Mesenteric fat pad (tissue), 1 donor: ENCODE data around the gene SLC22A12. TPM values are rescaled to one million over a fixed set of nuclear protein-coding genes. Genes with fewer than 3 reads are reported as not detected.
"Not testable (repeated sequence)": the region's sequence is repeated elsewhere in the genome, so short reads cannot be mapped to it uniquely, and the experiment has no call there.

Source experiments
- DNase-seq: peaks from one replicate; pipeline ENCODE4 v3.0.0-alpha.2; 2020; ENCODE audit warnings: low spot score
- total RNA-seq: library from RNA; stranded (reverse); fragmentation: NEBNext Ultra II Directional; extraction: Animal tissue kit (Norgen Biotek cat#: 25700); gene quantifications from one replicate; pipeline ENCODE4 v1.2.1, GENCODE V29; 2021
- donor health status: DM: yes; HTN: yes; CAD: no.

SLC22A12 gene
- total RNA-seq, 1 donor from 2014 or later = 0.29 TPM

DNA sequence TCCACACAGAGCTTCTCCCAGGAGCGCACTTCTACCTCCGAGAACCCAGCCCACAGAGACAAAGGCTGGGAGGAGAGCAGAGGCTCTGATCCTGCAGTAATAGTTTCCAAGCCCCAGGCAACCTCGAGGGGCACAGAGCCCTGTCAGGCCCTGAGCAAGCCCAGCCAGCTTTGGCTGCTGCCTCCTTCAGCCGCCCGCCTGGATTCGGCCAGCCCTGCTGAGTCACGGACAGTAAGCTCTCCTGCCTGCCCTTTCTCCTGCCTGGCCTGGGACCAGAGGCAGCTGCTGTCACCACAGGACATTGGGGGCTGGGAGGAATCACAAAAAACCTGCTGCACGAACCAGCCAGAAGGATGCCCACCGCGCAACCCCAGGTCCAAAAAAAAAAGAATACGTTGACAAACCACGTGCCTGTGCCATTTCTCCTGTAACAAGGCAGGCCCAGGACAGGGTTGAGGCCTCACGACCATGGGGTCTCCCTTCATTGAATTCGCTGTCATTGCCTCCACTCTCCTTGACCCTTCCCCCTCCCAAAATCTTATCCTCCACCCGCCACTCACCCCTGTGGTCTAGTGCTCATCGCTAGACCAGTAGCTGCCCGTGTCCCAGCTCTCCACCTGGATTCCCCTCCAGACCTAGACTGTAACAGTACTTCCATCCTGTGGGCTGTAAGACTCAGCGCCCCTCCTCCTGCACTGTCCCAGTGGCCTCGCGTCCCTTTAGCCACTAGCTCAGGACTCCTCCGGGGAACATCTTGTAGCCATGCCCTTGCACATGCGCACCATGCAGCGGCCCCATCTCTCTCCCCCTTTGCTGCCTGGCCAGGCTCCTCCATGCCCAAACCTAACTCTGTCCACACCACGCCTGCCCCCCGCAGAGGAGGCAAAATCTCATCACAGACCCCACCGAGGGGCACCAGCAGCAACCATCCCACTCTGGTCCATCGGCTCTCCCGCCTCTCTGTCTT is 7.4 kb upstream of the SLC22A12 start:
- DNase-seq = no peak

GRCh38 chr11:64585150-64585549 is 5.9 kb upstream of the SLC22A12 start:
- DNase-seq = no peak

GRCh38 chr11:64586366-64586765 is 4.7 kb upstream of the SLC22A12 start:
- no peak for DNase-seq

DNA sequence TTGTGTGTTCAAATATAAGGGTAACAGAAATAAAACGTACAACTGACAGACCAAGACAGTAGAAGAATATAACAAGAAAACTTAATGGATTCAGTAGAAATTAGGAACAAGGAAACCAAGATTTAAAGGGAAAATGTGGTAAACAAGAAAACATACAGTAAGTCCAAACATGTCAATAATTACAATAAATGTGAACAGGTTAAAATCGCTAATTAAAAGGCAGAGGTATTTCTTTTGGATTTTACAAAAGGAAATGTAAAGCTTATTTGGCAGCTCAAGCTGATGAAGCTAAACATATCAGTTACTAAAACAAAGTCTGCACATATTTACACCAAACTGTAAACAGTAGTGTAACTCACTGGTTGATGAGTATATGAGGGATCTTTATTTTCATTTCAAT is 2.3 kb upstream of the SLC22A12 start:
- DNase-seq = no peak

DNA sequence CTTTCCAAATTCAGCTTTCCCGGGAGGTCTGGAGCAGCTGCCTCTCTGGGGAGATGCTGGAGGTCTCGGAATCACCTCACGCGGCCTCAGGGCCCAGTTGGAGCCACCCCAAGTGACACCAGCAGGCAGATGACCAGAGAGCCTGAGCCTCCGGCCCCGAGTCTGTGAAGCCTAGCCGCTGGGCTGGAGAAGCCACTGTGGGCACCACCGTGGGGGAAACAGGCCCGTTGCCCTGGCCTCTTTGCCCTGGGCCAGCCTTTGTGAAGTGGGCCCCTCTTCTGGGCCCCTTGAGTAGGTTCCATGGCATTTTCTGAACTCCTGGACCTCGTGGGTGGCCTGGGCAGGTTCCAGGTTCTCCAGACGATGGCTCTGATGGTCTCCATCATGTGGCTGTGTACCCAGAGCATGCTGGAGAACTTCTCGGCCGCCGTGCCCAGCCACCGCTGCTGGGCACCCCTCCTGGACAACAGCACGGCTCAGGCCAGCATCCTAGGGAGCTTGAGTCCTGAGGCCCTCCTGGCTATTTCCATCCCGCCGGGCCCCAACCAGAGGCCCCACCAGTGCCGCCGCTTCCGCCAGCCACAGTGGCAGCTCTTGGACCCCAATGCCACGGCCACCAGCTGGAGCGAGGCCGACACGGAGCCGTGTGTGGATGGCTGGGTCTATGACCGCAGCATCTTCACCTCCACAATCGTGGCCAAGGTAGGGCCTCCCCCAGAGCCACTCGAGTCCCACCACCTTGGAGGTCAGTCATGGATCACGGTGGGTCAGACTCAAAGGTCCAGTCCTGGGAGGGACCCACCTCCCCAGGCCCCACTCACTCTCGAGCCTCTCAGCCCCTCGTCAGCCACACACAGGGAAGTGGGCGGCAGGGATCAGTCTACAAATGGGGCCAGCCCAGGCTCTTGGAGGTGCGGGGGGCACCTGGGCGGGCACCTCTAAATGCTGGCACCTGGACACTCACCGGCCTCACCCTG is 525 bp downstream of the SLC22A12 start:
- DNase-seq = no peak

DNA sequence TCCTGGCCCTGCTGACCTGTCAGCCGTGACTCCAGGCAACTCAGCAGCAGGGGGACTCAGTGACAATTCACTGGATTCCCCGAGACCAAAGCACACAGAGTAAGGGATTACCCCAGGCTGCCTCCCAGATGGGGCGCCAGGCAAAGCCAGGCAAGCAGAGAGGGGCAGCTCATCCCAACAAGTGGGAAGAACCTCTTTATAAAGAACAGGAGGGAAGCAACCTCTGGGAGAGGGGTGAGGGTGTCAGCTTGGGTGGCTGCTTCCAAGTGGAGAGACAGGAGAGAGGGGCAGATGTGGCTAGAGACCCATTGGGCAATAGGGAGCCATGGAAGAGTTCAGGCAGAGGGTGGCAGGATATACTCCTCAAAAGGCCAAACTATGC is 1.2 kb downstream of the SLC22A12 start:
- DNase-seq = no peak

DNA sequence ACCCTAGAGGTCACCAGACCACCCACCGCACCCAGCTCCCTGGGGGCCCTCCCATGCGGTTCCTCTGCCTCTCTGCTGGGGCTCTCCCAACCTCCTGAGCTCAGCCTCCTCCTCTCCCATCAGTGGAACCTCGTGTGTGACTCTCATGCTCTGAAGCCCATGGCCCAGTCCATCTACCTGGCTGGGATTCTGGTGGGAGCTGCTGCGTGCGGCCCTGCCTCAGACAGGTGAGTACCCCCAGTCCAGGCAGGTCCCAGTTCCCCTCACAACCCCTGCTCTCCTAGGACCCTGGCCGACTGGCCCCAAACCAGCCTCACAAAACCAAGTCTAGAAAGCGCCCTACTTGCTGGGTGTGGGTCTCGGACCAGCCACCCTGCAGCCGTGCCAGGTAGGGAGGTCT is 1.6 kb downstream of the SLC22A12 start:
- no peak for DNase-seq

- DNase-seq = no peak
Measured at GRCh38 chr11:64593156-64594105, 2.4 kb downstream of the SLC22A12 start.

GRCh38 chr11:64594159-64594939 is 3.3 kb downstream of the SLC22A12 start:
- no peak for DNase-seq

GRCh38 chr11:64595922-64596321 is 4.9 kb downstream of the SLC22A12 start:
- not testable (repeated sequence) for DNase-seq

DNA sequence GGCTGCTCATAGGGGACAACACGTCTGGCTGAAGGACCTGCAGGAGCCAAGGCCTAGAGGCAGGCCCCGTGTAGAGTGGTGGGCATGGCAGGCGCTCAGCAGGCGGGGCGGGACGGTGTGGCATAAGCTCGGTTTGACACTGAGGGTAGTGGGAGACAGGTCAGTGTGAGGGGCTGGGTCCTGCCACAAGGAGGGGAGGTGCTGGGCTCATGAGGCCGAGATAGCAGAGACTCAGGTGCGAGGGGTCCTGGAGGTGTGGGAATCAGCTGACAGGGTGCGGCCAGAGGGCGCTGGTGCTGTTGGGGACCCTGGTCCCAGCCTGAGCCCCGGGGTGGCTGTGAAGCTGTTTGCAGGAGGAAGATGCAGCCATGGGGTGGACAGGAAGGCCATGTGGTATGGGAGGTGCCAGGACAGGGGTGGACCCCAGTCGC is 6.7 kb downstream of the SLC22A12 start:
- DNase-seq = no peak

DNA sequence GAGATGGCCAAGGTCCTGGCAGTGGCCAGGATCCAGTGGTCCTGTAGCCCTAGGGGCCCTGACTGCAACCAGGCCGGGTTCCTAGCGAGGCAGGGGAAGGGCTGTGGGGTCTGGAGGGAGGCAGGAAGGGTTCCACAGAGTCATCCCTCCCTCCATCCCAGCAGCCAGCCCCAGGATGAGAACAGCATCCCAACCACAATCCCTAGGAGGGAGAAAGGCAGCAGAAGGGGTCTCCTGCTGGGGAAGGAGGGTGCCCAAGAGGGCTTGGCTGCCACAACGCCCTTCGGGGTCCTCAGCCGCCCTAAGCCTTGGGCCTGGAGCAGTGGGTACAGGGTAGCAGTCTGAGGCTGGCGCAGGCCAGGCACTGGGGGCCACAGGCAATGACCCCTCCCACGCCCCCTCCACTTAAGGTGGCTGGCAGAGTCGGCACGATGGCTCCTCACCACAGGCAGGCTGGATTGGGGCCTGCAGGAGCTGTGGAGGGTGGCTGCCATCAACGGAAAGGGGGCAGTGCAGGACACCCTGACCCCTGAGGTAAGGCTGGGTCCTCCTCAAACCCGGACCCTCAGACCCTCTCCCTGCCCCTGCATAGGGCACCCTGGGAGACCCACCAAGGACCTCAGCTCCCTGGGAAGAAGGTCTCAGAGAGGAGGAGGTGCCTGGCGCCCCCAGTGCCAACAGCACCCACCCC is 7.2 kb downstream of the SLC22A12 start:
- DNase-seq = no peak

GRCh38 chr11:64598797-64599697 is 8.0 kb downstream of the SLC22A12 start:
- DNase-seq = no peak

GRCh38 chr11:64599698-64600211 is 8.7 kb downstream of the SLC22A12 start:
- DNase-seq = no peak

- DNase-seq = no peak
Measured at GRCh38 chr11:64600281-64600992, 9.4 kb downstream of the SLC22A12 start.

DNA sequence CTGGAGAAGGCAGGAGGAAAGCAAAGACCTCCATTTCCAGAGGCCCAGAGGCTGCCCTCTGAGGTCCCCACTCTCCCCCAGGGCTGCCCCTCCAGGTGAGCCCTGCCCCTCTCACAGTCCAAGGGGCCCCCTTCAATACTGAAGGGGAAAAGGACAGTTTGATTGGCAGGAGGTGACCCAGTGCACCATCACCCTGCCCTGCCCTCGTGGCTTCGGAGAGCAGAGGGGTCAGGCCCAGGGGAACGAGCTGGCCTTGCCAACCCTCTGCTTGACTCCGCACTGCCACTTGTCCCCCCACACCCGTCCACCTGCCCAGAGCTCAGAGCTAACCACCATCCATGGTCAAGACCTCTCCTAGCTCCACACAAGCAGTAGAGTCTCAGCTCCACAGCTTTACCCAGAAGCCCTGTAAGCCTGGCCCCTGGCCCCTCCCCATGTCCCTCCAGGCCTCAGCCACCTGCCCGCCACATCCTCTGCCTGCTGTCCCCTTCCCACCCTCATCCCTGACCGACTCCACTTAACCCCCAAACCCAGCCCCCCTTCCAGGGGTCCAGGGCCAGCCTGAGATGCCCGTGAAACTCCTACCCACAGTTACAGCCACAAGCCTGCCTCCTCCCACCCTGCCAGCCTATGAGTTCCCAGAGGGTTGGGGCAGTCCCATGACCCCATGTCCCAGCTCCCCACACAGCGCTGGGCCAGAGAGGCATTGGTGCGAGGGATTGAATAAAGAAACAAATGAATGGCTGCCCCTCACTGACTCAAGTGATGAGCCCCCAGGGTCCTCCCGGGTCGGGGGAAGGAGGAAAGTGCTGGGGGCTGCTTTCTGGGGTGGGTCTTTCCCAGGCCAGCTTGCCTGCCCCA is 10.8 kb downstream of the SLC22A12 start:
- DNase-seq = no peak
